SW480 (cell line): ENCODE data around the gene CREB3.
A peak's percentile ranks its signal among the peaks of the same experiment; 100 is the strongest.

Source experiments
- DNase-seq: peaks from one replicate; pipeline ENCODE4 v3.0.0-alpha.2; 2016; ENCODE audit warnings: low spot score

CREB3 gene

DNA sequence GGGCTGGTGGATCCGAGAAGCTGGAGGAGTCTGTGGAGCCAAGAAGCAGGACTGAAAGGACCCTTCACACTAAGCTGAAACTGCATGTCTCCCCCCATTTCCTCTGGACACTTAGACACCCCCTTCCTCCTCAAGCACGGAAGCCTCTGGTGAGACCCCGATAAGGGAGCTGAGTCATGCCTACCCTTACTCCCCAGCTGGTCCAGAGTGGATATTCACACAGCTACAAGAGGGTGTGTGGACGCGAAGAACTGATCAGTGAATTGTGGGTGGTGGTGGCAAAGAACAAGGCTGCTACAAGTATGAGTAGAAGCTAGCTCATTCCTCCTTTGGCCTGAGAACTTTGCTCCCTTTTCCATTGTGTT, 4.8 kb upstream of the CREB3 start:
- no peak for DNase-seq

GRCh38 chr9:35728041-35728971, 4.2 kb upstream of the CREB3 start:
- DNase-seq: no peak

DNA sequence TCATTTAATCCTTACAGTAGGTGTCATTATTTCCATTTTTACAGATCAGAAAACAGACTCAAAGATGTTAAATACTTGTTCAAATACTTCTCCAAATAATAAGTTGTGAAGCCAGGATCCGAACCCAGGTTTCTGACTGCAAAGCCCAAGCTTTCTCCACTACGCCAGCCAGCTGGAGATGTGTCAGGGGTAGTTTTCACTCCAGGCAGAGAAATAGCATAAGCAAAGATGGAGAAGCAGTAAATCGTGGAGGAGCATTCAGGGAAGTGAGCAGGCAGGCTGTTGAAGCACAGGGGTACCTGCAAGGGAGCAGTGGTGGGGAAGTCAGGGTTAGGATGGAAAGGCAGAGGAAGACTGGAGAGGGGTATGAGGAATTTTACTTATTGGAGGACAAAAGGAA, 3.4 kb upstream of the CREB3 start:
- DNase-seq: no peak

GRCh38 chr9:35729700-35730485, 2.6 kb upstream of the CREB3 start:
- peak; percentile 82 for DNase-seq

- no peak for DNase-seq
Measured at GRCh38 chr9:35730486-35730854, 2.0 kb upstream of the CREB3 start.

DNA sequence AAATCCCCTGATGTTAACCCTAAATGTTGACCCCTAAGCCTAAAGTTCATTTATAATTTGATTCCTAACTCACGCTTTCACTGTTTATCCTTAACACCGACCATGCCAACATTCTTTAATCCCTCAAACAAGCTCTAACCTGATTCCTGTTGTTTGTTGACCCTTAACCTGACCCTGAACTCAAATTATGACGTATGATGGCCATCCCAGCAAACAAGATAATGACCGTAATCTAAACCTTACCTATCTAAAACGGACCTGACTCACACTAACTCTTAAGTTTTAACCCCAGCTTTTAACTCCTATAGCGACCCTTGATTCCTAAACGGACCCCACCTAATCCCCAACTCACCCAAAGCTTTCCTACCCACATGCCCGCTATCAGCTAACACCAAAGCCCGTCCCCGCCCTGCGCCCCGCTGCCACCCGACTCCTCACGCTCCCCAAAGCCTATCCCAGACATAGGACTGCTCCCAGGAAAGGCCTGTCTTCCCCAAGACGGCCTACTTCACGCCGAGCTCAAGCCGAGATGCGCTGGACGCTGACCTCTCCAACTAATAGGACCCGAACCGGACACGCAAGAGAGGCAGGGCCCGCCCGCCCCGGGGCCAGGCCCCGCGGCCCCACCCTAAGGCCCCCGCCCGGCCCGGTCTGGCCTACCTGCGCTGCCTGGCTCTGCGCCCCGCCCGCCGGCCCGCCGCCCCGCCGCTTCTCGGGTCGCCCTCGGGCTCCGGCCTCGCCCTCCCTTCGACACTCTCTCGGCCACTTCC, 866 bp upstream of the CREB3 start:
- no peak for DNase-seq

GRCh38 chr9:35732800-35733541, 505 bp downstream of the CREB3 start:
- peak; percentile 84 for DNase-seq

DNA sequence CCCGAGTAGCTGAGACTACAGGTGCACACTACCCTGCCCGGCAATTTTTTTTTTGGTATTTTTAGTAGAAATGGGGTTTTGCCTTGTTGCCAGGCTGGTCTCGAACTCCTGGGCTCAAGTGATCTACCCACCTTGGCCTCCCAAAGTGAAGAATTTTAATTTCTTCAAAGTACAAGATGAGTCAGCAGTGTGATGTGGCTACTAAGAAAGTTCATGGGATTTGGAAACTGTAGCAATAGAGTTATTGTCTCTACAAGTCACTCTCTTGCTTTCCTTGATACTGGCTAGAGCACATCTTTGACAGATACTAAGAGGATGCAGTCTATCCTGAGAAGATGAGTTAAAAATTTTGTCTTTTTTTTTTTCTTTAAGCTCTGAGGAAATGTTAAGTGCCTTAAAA, 1.6 kb downstream of the CREB3 start:
- DNase-seq: no peak

- peak; percentile 61 for DNase-seq
Measured at GRCh38 chr9:35736201-35736633, 3.8 kb downstream of the CREB3 start.

DNA sequence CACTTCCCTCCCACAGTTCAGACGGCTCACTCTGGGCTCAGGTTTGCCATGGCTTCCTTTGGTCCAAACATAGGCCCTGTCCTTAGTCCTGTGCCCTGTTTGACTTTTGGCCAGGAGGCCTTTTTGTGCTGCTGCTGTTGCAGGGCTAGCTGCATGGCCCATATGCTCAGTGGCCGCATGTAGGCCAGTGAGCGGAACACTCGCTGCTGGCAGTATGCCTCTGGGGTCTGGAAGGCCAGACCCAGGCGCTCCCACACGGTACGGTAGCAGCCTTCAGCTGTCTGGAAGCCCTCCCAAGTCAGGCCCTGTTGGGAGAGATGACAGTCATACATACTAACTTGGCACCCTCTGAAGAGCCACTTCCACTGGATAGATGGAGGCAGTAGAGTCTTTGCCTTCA, 4.7 kb downstream of the CREB3 start:
- no peak for DNase-seq

GRCh38 chr9:35738186-35738585, 5.7 kb downstream of the CREB3 start:
- no peak for DNase-seq

DNA sequence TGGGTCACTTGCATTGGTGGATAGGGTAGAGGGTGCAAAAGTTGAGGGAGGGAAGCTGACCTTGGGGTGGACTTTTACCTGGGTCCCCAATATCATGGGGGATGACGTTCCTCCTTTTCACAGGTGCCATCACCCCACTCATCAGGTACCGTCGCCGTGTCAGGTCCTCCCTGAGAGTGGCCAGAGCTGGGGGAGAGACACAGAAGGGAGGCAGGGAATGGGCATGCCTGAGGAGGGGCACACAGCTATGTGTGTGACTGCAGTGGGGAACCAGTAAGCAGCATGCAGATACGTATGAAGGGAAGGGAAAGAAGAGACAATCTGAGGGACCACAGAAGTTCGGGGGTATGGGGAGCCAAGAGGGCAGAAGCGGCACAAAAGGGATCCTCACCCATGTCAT, 6.5 kb downstream of the CREB3 start:
- no peak for DNase-seq

DNA sequence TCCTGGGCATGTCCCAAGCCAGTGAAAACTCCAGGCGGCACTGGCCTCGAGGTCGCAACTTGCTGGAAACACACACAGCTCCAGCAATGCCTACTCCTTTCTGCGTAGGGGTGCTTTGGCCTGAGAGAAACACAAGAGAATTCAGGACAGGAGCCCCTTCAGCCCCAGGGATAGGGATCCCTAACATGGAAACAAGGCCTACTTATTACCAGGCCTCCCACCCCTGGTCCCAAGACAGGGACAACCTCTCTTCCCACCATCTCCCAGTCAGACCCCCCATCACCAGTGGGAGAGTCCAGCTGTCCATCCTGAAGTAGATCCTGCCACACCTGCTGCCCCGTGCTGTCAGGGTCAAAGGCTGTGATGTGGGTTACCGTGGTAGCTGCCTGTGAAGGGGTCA, 7.8 kb downstream of the CREB3 start:
- DNase-seq: no peak

DNA sequence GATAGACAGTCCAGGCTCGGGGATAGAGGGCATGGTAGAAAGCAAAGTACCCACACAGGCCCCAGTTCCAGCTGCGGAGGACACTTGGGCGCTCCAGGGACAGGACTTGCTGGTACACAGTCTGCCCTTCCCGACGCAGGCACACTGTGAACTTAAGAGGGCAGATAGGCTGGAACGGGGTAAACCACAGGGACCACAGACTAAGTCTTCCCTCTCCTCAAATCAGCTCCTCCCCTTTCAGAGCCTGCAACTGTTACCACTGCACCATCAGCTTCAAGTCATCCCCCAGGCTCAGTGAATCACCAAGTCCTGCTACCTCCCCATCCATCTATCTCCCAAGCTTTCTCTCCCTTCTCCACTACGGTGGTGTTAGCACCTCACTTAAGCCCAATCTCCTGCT, 9.3 kb downstream of the CREB3 start:
- DNase-seq: no peak

- no peak for DNase-seq
Measured at GRCh38 chr9:35743452-35743851, 11.0 kb downstream of the CREB3 start.

DNA sequence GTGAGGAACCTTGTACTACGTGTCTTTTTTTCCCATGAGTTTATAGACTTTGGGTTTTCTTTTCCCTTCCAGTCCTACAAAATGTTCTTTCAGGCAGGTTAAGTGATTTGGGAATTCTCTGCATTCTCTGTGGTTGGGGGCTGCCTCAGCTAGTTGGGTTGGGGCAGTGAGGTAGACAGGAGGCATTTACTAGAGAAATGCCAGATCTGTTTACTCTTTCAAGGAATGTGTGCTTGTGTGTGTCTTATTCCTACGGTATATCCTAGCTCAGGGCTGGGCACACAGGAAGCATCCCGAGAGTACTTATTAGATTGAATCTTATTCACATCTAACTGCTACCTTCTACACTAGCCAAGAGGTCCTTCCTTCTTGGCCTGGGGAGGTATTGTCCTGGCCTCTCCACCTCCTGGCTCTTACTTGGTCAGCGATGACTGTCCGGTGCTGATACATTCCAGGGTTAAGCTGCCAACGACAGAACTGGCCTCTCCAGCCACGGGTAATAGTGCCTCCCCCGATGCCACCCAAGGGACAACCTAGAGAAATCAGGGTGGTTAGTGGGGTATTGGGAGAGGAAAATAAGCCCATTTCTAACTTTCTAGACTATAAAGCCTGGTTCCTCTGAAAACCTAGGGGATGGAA, 11.5 kb downstream of the CREB3 start:
- no peak for DNase-seq

- no peak for DNase-seq
Measured at GRCh38 chr9:35745569-35745968, 13.1 kb downstream of the CREB3 start.

- no peak for DNase-seq
Measured at GRCh38 chr9:35746583-35746982, 14.1 kb downstream of the CREB3 start.

DNA sequence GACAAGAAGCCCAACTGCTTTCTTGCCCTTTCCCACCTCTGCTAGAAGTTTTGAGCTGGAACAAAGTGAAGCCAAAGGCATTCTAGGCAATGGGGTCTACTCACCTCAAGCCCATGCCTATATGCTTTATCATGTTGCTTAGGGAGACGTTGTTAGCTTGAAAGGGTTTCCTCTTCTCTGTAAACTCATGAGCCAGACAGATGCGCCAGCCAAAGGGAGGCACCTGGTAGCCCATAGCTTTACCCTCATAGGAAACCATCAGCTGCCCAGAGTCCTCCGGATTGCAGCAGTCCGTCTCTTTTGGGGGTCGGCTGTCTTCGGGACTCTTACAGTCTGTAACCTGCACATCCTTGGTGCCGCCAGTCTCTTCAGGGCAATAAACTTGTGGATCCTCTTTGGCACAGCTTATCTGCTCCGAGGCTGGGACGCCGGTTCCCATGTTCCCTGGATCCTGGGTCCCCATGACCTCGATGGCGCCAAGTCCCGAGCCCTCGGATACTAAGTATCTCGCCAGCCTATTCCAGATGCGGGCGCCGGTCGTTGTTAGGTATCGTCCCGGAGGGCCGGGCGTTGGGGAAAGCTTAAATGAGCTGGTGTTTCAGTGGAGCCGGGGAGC, 15.9 kb downstream of the CREB3 start:
- no peak for DNase-seq

GRCh38 chr9:35748858-35749514, 16.5 kb downstream of the CREB3 start, which contains the start of the genes GBA2 and RGP1:
Gene GBA2 (minus strand): TSS chr9:35749228. CDS start chr9:35748704, 524 bp downstream.
Gene RGP1 (plus strand): TSS chr9:35749287. CDS start chr9:35749756, 469 bp downstream.
- peak; percentile 82 for DNase-seq
